Activated CD8-positive, alpha-beta memory T cell treated with anti-CD3 and anti-CD28 coated beads for 48 hours (primary cell): Measurements from ENCODE around the gene KNL1.
"Not testable (repeated sequence)": the region's sequence is repeated elsewhere in the genome, so short reads cannot be mapped to it uniquely, and the experiment has no call there.

Experiments used
- DNase-seq, 3 experiments: peaks; one replicate each; pipeline ENCODE4 v3.0.0-alpha.2; 2020; ENCODE audit warnings: low read depth in 2 of 3, low spot score in 2 of 3

The KNL1 gene

GRCh38 chr15:40578892-40579291 lies 15.2 kb upstream of the KNL1 start:
- DNase-seq = no peak

GRCh38 chr15:40581796-40582195 lies 12.3 kb upstream of the KNL1 start:
- not testable (repeated sequence) for DNase-seq

GRCh38 chr15:40582726-40583246 lies 11.3 kb upstream of the KNL1 start:
- DNase-seq = no peak

GRCh38 chr15:40584191-40584590 lies 9.9 kb upstream of the KNL1 start:
- no peak for DNase-seq

- no peak for DNase-seq
These were observed 3.4 kb upstream of the KNL1 start for GRCh38 chr15:40590667-40591050.

GRCh38 chr15:40591389-40591788 lies 2.7 kb upstream of the KNL1 start:
- no peak for DNase-seq

GRCh38 chr15:40593165-40593564 lies 884 bp upstream of the KNL1 start:
- DNase-seq = no peak

GRCh38 chr15:40594429-40594836 lies 384 bp downstream of the KNL1 start:
- DNase-seq = no peak

GRCh38 chr15:40595219-40595618 lies 1.2 kb downstream of the KNL1 start:
- no peak for DNase-seq

- no peak for DNase-seq
These were observed 1.7 kb downstream of the KNL1 start for GRCh38 chr15:40595773-40596172.

GRCh38 chr15:40597024-40597423 lies 3.0 kb downstream of the KNL1 start:
- no peak for DNase-seq

GRCh38 chr15:40598126-40598525 lies 4.1 kb downstream of the KNL1 start:
- DNase-seq = no peak

- DNase-seq = no peak
These were observed 4.6 kb downstream of the KNL1 start for GRCh38 chr15:40598672-40599071.

GRCh38 chr15:40600956-40601355 lies 6.9 kb downstream of the KNL1 start:
- DNase-seq = no peak

GRCh38 chr15:40603935-40604334 lies 9.9 kb downstream of the KNL1 start:
- no peak for DNase-seq

GRCh38 chr15:40613080-40613479 lies 19.0 kb downstream of the KNL1 start:
- DNase-seq = no peak

- no peak for DNase-seq
These were observed 24.0 kb downstream of the KNL1 start for GRCh38 chr15:40618023-40618422.

GRCh38 chr15:40618906-40619305 lies 24.9 kb downstream of the KNL1 start:
- DNase-seq = no peak

GRCh38 chr15:40623361-40623760 lies 29.3 kb downstream of the KNL1 start:
- DNase-seq = no peak

- no peak for DNase-seq
These were observed 36.3 kb downstream of the KNL1 start for GRCh38 chr15:40630313-40630712.

GRCh38 chr15:40633178-40633577 lies 39.1 kb downstream of the KNL1 start:
- DNase-seq = no peak

- DNase-seq = no peak
These were observed 43.2 kb downstream of the KNL1 start for GRCh38 chr15:40637221-40637745.

- DNase-seq = no peak
These were observed 45.6 kb downstream of the KNL1 start for GRCh38 chr15:40639677-40640076.

GRCh38 chr15:40647523-40647922 lies 53.5 kb downstream of the KNL1 start:
- DNase-seq = no peak
